ENCODE measurements around the gene ANTXR1. TPM values are rescaled to one million over a fixed set of nuclear protein-coding genes. Genes with fewer than 3 reads are reported as not detected.

ANTXR1 gene
- total and polyA plus RNA-seq, 2 of the 8 experiments (the other 6 are each of a cell fraction or from before 2014, with no cell fraction given): 15.8 to 44.3 TPM

GRCh38 chr2:69159986-69160385 is 147.0 kb downstream of the ANTXR1 start:
- H3K27ac ChIP-seq (ENCODE audit: low read depth, low read length): no peak overlapping the region
- H2BK20ac ChIP-seq (ENCODE audit: low read length): no peak overlapping the region
- no peak overlapping the region for H3K56ac ChIP-seq (replicated peaks; ENCODE audit: insufficient read length, low read depth, low read length)
- no peak overlapping the region for H3K4ac ChIP-seq (replicated peaks; ENCODE audit: insufficient read length, low read depth, low read length)
- ChIA-PET POLR2A (ENCODE audit: partially characterized antibody) (no interaction called here), CTCF (ENCODE audit: partially characterized antibody) (interaction anchor here (0.9 to 1.8 kb wide), 13 partner anchors 9 to 150 kb away, joined by 3 to 7 read pairs (median 3); no protein-coding TSS in a partner anchor)
- 70% methylated on average over 6 of the region's 6 CpGs; no CpG with 5 or more reads in 1 of the 2 experiments for WGBS, 2 experiments (ENCODE audit: extremely low coverage in 1 of 2, insufficient coverage in 1 of 2, insufficient read length in 1 of 2, insufficient replicate concordance in 2 of 2, low coverage in 1 of 2, low lambda C conversion rate in 2 of 2, missing lambda C conversion rate in 1 of 2)
- no peak overlapping the region for H2BK5ac ChIP-seq (ENCODE audit: low read depth, low read length)
- peak; percentile 81 for FAIRE-seq
- no peak overlapping the region for H2AK5ac ChIP-seq (ENCODE audit: low read depth, low read length)
- H3K79me2 ChIP-seq (ENCODE audit: control insufficient read depth in 1 of 2, insufficient read depth in 2 of 2, low read length in 2 of 2): no peaks in the 10 kb centered on the region
- no peak overlapping the region; the same call in 1 of the 2 replicates for H2BK12ac ChIP-seq (ENCODE audit: low read depth, low read length)
- no peak overlapping the region for H3K18ac ChIP-seq (ENCODE audit: extremely low read depth, low read length)
- H3K23ac ChIP-seq (ENCODE audit: insufficient read length): no peak overlapping the region
- no peaks in the 10 kb centered on the region for H3K79me1 ChIP-seq (ENCODE audit: low read depth, low read length)
- H4K20me1 ChIP-seq (replicated peaks in 1 of 2; ENCODE audit: control insufficient read depth in 1 of 2, insufficient read depth in 2 of 2, low read length in 2 of 2): no peaks in the 10 kb centered on the region
- H3K23me2 ChIP-seq (ENCODE audit: low read depth, low read length): no peaks in the 10 kb centered on the region
- H3K9ac ChIP-seq (replicated peaks in 1 of 4; ENCODE audit: extremely low read depth in 1 of 4, low read depth in 3 of 4, low read length in 3 of 4): no peak overlapping the region
- no peak overlapping the region for H4K5ac ChIP-seq (ENCODE audit: insufficient read length, low read depth, low read length)
- H3K27me3 ChIP-seq (replicated peaks in 1 of 4; ENCODE audit: control insufficient read depth in 3 of 4, extremely low read depth in 1 of 4, insufficient read depth in 3 of 4, low read length in 3 of 4): no peaks in the 10 kb centered on the region
- H3K4me3 ChIP-seq (ENCODE audit: extremely low read depth in 1 of 4, insufficient read depth in 2 of 4, low read depth in 3 of 4, low read length in 4 of 4): no peak overlapping the region
- H3K4me1 ChIP-seq (replicated peaks in 1 of 4; ENCODE audit: control insufficient read depth in 3 of 4, insufficient read depth in 4 of 4, low read length in 3 of 4): peaks cover 0 to 11% (median 5%) of the 10 kb centered on the region in 4 experiments; a peak in 2 of 7 replicates
- no peak overlapping the region for H3K4me2 ChIP-seq (ENCODE audit: insufficient read depth in 1 of 2, low read depth in 2 of 2, low read length in 2 of 2)
- TF ChIP-seq KDM1A (IDR thresholded peaks at IDR 0.05; ENCODE audit: borderline replicate concordance, low read length) (no peak), CTCF (IDR thresholded peaks at IDR 0.05; ENCODE audit: control extremely low read depth in 1 of 3, insufficient read depth in 1 of 3, low read depth in 1 of 3, low read length in 3 of 3) (peak; percentile 77 to 86 (median 81)), RAD21 (IDR thresholded peaks at IDR 0.05 in 1 of 2, conservative IDR thresholded peaks at IDR 0.05 in 1 of 2; ENCODE audit: low read depth in 2 of 2, low read length in 2 of 2) (peak; percentile 85 to 94), SAP30 (IDR thresholded peaks at IDR 0.05; ENCODE audit: insufficient read depth, insufficient replicate concordance, low read length) (no peak), ATF3 (IDR thresholded peaks at IDR 0.05; ENCODE audit: insufficient read depth, low read depth, low read length) (no peak), EZH2 (IDR thresholded peaks at IDR 0.05; ENCODE audit: low read depth, low read length, severe bottlenecking) (no peak), TCF12 (IDR thresholded peaks at IDR 0.05; ENCODE audit: low read depth, low read length) (no peak), POLR2A (IDR thresholded peaks at IDR 0.05; ENCODE audit: control extremely low read depth in 1 of 2, low read depth in 2 of 2, low read length in 2 of 2) (no peak)
- H4K8ac ChIP-seq (ENCODE audit: extremely low read depth, insufficient read depth, low read length): no peak overlapping the region
- no peak overlapping the region for H2BK15ac ChIP-seq (ENCODE audit: low read length)
- H3K9me3 ChIP-seq (ENCODE audit: insufficient read depth in 2 of 2, low read depth in 1 of 2, low read length in 1 of 2): no peaks in the 10 kb centered on the region
- H2AFZ ChIP-seq (ENCODE audit: low read length): no peak overlapping the region
- H2BK120ac ChIP-seq (replicated peaks; ENCODE audit: low read depth, low read length): no peak overlapping the region
- no peaks in the 10 kb centered on the region for H3K36me3 ChIP-seq (ENCODE audit: control insufficient read depth in 2 of 4, insufficient read depth in 4 of 4, low read length in 3 of 4)
- H4K91ac ChIP-seq (replicated peaks; ENCODE audit: insufficient read length, low read length): no peak overlapping the region
- H3K14ac ChIP-seq (ENCODE audit: insufficient read length): no peak overlapping the region
- DNase-seq (ENCODE audit: low read depth in 1 of 2, low spot score in 2 of 2): peak in 1 of 2 experiments; percentile 44

Data from H1 (cell line).